ENCODE measurements around the gene MTAP. TPM values are rescaled to one million over a fixed set of nuclear protein-coding genes. Genes with fewer than 3 reads are reported as not detected.

MTAP gene
- total RNA-seq, 1 experiment from 2014 or later: 84.3 TPM

DNA sequence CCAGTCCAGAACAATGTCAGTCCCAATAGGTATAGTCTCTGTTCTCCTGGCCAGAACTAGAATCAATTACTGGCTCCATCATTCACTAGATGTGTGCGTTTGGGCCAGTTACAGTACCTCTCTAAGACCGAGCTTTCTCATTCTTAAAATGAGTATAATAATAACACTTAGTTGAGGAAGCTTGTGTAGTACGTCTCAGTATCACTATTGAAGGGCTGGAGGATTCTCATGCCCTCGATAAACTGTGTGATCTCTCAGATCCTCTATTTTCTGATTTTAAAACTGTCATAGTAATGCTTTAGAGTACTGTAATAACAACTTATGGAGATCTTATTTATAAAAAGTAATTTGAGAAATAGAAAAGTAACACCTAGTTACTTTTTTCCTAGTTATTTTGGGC, 141.0 kb downstream of the MTAP start (continued):
- TF ChIP-seq, protein P1, sequence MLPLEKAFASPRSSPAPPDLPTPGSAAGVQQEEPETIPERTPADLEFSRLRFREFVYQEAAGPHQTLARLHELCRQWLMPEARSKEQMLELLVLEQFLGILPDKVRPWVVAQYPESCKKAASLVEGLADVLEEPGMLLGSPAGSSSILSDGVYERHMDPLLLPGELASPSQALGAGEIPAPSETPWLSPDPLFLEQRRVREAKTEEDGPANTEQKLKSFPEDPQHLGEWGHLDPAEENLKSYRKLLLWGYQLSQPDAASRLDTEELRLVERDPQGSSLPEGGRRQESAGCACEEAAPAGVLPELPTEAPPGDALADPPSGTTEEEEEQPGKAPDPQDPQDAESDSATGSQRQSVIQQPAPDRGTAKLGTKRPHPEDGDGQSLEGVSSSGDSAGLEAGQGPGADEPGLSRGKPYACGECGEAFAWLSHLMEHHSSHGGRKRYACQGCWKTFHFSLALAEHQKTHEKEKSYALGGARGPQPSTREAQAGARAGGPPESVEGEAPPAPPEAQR (CRISPR knock-in tag; IDR thresholded peaks at IDR 0.05): no peak
- TF ChIP-seq NFYB (CRISPR knock-in tag; conservative IDR thresholded peaks at IDR 0.05; ENCODE audit: low read depth): no peak
- TF ChIP-seq, protein P2, sequence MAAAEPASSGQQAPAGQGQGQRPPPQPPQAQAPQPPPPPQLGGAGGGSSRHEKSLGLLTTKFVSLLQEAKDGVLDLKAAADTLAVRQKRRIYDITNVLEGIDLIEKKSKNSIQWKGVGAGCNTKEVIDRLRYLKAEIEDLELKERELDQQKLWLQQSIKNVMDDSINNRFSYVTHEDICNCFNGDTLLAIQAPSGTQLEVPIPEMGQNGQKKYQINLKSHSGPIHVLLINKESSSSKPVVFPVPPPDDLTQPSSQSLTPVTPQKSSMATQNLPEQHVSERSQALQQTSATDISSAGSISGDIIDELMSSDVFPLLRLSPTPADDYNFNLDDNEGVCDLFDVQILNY (CRISPR knock-in tag; IDR thresholded peaks at IDR 0.05): no peak
- TF ChIP-seq GTF2I (CRISPR knock-in tag; conservative IDR thresholded peaks at IDR 0.05): no peak
- TF ChIP-seq, protein P3, sequence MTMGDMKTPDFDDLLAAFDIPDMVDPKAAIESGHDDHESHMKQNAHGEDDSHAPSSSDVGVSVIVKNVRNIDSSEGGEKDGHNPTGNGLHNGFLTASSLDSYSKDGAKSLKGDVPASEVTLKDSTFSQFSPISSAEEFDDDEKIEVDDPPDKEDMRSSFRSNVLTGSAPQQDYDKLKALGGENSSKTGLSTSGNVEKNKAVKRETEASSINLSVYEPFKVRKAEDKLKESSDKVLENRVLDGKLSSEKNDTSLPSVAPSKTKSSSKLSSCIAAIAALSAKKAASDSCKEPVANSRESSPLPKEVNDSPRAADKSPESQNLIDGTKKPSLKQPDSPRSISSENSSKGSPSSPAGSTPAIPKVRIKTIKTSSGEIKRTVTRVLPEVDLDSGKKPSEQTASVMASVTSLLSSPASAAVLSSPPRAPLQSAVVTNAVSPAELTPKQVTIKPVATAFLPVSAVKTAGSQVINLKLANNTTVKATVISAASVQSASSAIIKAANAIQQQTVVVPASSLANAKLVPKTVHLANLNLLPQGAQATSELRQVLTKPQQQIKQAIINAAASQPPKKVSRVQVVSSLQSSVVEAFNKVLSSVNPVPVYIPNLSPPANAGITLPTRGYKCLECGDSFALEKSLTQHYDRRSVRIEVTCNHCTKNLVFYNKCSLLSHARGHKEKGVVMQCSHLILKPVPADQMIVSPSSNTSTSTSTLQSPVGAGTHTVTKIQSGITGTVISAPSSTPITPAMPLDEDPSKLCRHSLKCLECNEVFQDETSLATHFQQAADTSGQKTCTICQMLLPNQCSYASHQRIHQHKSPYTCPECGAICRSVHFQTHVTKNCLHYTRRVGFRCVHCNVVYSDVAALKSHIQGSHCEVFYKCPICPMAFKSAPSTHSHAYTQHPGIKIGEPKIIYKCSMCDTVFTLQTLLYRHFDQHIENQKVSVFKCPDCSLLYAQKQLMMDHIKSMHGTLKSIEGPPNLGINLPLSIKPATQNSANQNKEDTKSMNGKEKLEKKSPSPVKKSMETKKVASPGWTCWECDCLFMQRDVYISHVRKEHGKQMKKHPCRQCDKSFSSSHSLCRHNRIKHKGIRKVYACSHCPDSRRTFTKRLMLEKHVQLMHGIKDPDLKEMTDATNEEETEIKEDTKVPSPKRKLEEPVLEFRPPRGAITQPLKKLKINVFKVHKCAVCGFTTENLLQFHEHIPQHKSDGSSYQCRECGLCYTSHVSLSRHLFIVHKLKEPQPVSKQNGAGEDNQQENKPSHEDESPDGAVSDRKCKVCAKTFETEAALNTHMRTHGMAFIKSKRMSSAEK (CRISPR knock-in tag; IDR thresholded peaks at IDR 0.05; ENCODE audit: borderline replicate concordance): no peak
- TF ChIP-seq, protein P4, sequence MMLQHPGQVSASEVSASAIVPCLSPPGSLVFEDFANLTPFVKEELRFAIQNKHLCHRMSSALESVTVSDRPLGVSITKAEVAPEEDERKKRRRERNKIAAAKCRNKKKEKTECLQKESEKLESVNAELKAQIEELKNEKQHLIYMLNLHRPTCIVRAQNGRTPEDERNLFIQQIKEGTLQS (CRISPR knock-in tag; conservative IDR thresholded peaks at IDR 0.05): no peak
- no peak for TF ChIP-seq ZNF138 (CRISPR knock-in tag; conservative IDR thresholded peaks at IDR 0.05)
- TF ChIP-seq FOXP1 (CRISPR knock-in tag; IDR thresholded peaks at IDR 0.05; ENCODE audit: borderline replicate concordance): no peak

DNA sequence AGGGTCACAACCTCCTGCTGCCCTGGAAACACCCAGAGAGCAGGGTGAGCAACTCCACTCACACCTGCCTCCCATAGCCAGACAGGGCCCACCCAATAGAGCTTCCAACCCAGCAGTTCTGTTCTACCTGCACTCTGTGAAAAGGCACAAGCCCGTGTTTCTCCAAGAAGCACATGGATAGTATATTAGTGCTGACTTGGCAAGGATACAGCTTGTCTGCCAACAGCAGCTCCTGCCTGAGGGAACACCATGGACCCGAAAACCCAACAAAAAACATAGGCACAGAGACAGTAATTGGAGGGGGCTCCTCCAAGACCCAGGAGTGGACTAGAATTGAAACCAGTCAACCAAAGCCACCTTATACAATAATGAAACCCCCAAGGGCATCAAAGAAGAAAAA, 143.2 kb downstream of the MTAP start:
- peaks cover 2% of the 10 kb centered on the region; the same call in 1 of the 2 replicates for H3K27me3 Mint-ChIP-seq (ENCODE audit: low read depth)
- no peak overlapping the region for H3K27ac Mint-ChIP-seq
- TF ChIP-seq SOX15 (CRISPR knock-in tag; IDR thresholded peaks at IDR 0.05): no peak
- TF ChIP-seq ZNF138 (CRISPR knock-in tag; conservative IDR thresholded peaks at IDR 0.05): no peak
- TF ChIP-seq, protein P5, sequence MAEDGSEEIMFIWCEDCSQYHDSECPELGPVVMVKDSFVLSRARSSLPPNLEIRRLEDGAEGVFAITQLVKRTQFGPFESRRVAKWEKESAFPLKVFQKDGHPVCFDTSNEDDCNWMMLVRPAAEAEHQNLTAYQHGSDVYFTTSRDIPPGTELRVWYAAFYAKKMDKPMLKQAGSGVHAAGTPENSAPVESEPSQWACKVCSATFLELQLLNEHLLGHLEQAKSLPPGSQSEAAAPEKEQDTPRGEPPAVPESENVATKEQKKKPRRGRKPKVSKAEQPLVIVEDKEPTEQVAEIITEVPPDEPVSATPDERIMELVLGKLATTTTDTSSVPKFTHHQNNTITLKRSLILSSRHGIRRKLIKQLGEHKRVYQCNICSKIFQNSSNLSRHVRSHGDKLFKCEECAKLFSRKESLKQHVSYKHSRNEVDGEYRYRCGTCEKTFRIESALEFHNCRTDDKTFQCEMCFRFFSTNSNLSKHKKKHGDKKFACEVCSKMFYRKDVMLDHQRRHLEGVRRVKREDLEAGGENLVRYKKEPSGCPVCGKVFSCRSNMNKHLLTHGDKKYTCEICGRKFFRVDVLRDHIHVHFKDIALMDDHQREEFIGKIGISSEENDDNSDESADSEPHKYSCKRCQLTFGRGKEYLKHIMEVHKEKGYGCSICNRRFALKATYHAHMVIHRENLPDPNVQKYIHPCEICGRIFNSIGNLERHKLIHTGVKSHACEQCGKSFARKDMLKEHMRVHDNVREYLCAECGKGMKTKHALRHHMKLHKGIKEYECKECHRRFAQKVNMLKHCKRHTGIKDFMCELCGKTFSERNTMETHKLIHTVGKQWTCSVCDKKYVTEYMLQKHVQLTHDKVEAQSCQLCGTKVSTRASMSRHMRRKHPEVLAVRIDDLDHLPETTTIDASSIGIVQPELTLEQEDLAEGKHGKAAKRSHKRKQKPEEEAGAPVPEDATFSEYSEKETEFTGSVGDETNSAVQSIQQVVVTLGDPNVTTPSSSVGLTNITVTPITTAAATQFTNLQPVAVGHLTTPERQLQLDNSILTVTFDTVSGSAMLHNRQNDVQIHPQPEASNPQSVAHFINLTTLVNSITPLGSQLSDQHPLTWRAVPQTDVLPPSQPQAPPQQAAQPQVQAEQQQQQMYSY (CRISPR knock-in tag; IDR thresholded peaks at IDR 0.05): no peak
- TF ChIP-seq, protein P6, sequence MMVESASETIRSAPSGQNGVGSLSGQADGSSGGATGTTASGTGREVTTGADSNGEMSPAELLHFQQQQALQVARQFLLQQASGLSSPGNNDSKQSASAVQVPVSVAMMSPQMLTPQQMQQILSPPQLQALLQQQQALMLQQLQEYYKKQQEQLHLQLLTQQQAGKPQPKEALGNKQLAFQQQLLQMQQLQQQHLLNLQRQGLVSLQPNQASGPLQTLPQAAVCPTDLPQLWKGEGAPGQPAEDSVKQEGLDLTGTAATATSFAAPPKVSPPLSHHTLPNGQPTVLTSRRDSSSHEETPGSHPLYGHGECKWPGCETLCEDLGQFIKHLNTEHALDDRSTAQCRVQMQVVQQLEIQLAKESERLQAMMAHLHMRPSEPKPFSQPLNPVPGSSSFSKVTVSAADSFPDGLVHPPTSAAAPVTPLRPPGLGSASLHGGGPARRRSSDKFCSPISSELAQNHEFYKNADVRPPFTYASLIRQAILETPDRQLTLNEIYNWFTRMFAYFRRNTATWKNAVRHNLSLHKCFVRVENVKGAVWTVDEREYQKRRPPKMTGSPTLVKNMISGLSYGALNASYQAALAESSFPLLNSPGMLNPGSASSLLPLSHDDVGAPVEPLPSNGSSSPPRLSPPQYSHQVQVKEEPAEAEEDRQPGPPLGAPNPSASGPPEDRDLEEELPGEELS (CRISPR knock-in tag; IDR thresholded peaks at IDR 0.05): no peak
- TF ChIP-seq, protein P7, sequence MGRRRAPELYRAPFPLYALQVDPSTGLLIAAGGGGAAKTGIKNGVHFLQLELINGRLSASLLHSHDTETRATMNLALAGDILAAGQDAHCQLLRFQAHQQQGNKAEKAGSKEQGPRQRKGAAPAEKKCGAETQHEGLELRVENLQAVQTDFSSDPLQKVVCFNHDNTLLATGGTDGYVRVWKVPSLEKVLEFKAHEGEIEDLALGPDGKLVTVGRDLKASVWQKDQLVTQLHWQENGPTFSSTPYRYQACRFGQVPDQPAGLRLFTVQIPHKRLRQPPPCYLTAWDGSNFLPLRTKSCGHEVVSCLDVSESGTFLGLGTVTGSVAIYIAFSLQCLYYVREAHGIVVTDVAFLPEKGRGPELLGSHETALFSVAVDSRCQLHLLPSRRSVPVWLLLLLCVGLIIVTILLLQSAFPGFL (CRISPR knock-in tag; IDR thresholded peaks at IDR 0.05; ENCODE audit: borderline replicate concordance): no peak
- no peak for TF ChIP-seq RORB (CRISPR knock-in tag; IDR thresholded peaks at IDR 0.05)
- POLR2A ChIA-PET: no interaction called here
- H3K9me3 Mint-ChIP-seq: peaks cover 15% of the 10 kb centered on the region
- ATAC-seq (no peak), DNase-seq (ENCODE audit: low spot score) (no peak)
- CTCF ChIA-PET: no interaction called here
- no peaks in the 10 kb centered on the region; the same call in 1 of the 2 replicates for H3K36me3 Mint-ChIP-seq
- H3K4me1 Mint-ChIP-seq: no peaks in the 10 kb centered on the region
- H3K4me3 Mint-ChIP-seq: no peak overlapping the region
